ENCODE results near the gene CCDC88C.

CCDC88C gene

GRCh38 chr14:91256661-91257060, 161.0 kb downstream of the CCDC88C start:
- no peak overlapping the region for H3K4me3 ChIP-seq (ENCODE audit: control insufficient read depth, low read depth, low read length)
- no peak for DNase-seq (ENCODE audit: low read depth)
- no peak for TF ChIP-seq CTCF (conservative IDR thresholded peaks at IDR 0.05; ENCODE audit: control insufficient read depth, insufficient read depth, low read depth, low read length)

GRCh38 chr14:91255026-91255695, 162.5 kb downstream of the CCDC88C start:
- DNase-seq (ENCODE audit: low read depth): no peak
- no peak overlapping the region for H3K4me3 ChIP-seq (ENCODE audit: control insufficient read depth, low read depth, low read length)

GRCh38 chr14:91254461-91254860, 163.2 kb downstream of the CCDC88C start:
- no peak overlapping the region for H3K4me3 ChIP-seq (ENCODE audit: control insufficient read depth, low read depth, low read length)
- no peak for TF ChIP-seq CTCF (conservative IDR thresholded peaks at IDR 0.05; ENCODE audit: control insufficient read depth, insufficient read depth, low read depth, low read length)

More at GRCh38 chr14:91255026-91255695, 162.5 kb downstream of the CCDC88C start:
- no peak for TF ChIP-seq CTCF (conservative IDR thresholded peaks at IDR 0.05; ENCODE audit: control insufficient read depth, insufficient read depth, low read depth, low read length)

GRCh38 chr14:91253795-91254323, 163.8 kb downstream of the CCDC88C start:
- TF ChIP-seq CTCF (conservative IDR thresholded peaks at IDR 0.05; ENCODE audit: control insufficient read depth, insufficient read depth, low read depth, low read length): no peak
- peak overlapping the region; percentile 30 for H3K4me3 ChIP-seq (ENCODE audit: control insufficient read depth, low read depth, low read length)
- DNase-seq (ENCODE audit: low read depth): no peak

More at GRCh38 chr14:91254461-91254860, 163.2 kb downstream of the CCDC88C start:
- no peak for DNase-seq (ENCODE audit: low read depth)

GRCh38 chr14:91252871-91253794, 164.5 kb downstream of the CCDC88C start:
- TF ChIP-seq CTCF (conservative IDR thresholded peaks at IDR 0.05; ENCODE audit: control insufficient read depth, insufficient read depth, low read depth, low read length): no peak
- DNase-seq (ENCODE audit: low read depth): no peak
- H3K4me3 ChIP-seq (ENCODE audit: control insufficient read depth, low read depth, low read length): peak overlapping the region; percentile 46

- no peak for TF ChIP-seq CTCF (conservative IDR thresholded peaks at IDR 0.05; ENCODE audit: control insufficient read depth, insufficient read depth, low read depth, low read length)
- H3K4me3 ChIP-seq (ENCODE audit: control insufficient read depth, low read depth, low read length): no peak overlapping the region
- no peak for DNase-seq (ENCODE audit: low read depth)
These were observed 166.7 kb downstream of the CCDC88C start for GRCh38 chr14:91250912-91251311.
